GM23338 (cell line): ENCODE results near the gene MACIR. TPM values are rescaled to one million over a fixed set of nuclear protein-coding genes. Genes with fewer than 3 reads are reported as not detected.

ENCODE experiments used
- ATAC-seq: fragments of 200-7000 bp; cut with Tn5 transposase; 3 replicates; pipeline ENCODE4 v1.9.1; 2020
- DNase-seq: peaks from one replicate; pipeline ENCODE4 v3.0.0-alpha.2; 2015; ENCODE audit warnings: low spot score
- H2AFZ ChIP-seq: fragments of 200-600 bp; sonication (generic); 2 replicates; pipeline ENCODE4 v1.8.0; 2016; ENCODE audit warnings: antibody characterized with exemption, mild to moderate bottlenecking, moderate library complexity
- H3F3A ChIP-seq: fragments of 200-600 bp; sonication (generic); replicated peaks from 2 replicates; pipeline ENCODE4 v1.8.0; 2017; ENCODE audit warnings: antibody characterized with exemption, mixed run types, low read depth
- H3K27ac ChIP-seq: fragments of 200-600 bp; sonication (generic); 2 replicates; pipeline ENCODE4 v1.6.1; 2016; ENCODE audit warnings: low read depth
- H3K27me3 ChIP-seq: fragments of 200-600 bp; sonication (generic); 2 replicates; pipeline ENCODE4 v1.8.0; 2016; ENCODE audit warnings: mild to moderate bottlenecking, mixed run types, moderate library complexity; ENCODE audit not compliant: insufficient read depth
- H3K36me3 ChIP-seq: fragments of 200-600 bp; sonication (generic); 2 replicates; pipeline ENCODE4 v1.8.0; 2016; ENCODE audit warnings: mild to moderate bottlenecking; ENCODE audit not compliant: insufficient read depth
- H3K4me1 ChIP-seq: fragments of 200-600 bp; sonication (generic); 2 replicates; pipeline ENCODE4 v1.8.0; 2016; ENCODE audit warnings: mild to moderate bottlenecking, moderate library complexity; ENCODE audit not compliant: insufficient read depth
- H3K4me2 ChIP-seq: fragments of 200-600 bp; sonication (generic); 2 replicates; pipeline ENCODE4 v1.7.1; 2017; ENCODE audit warnings: mixed run types
- H3K4me3 ChIP-seq: fragments of 200-600 bp; sonication (generic); 2 replicates; pipeline ENCODE4 v1.6.1; 2016; ENCODE audit warnings: mixed run types
- H3K79me2 ChIP-seq: fragments of 200-600 bp; sonication (generic); replicated peaks from 2 replicates; pipeline ENCODE4 v1.8.0; 2017; ENCODE audit warnings: mild to moderate bottlenecking; ENCODE audit not compliant: insufficient read depth
- H3K9me2 ChIP-seq: fragments of 200-600 bp; sonication (generic); 2 replicates; pipeline ENCODE4 v1.8.0; 2017; ENCODE audit not compliant: insufficient read depth
- H4K20me1 ChIP-seq: fragments of 200-600 bp; sonication (generic); replicated peaks from 2 replicates; pipeline ENCODE4 v1.8.0; 2017; ENCODE audit warnings: mild to moderate bottlenecking; ENCODE audit not compliant: insufficient read depth
- H3K27ac Mint-ChIP-seq: 2 replicates; pipeline ENCODE4 v1.8.0; 2020; ENCODE audit warnings: inconsistent platforms, mild to moderate bottlenecking, moderate library complexity, mixed read lengths
- H3K27me3 Mint-ChIP-seq: 3 replicates; pipeline ENCODE4 v1.8.0; 2022; ENCODE audit warnings: low read depth, mild to moderate bottlenecking, moderate library complexity, mixed read lengths, inconsistent platforms; ENCODE audit not compliant: insufficient read depth, poor library complexity
- H3K36me3 Mint-ChIP-seq: 3 replicates; pipeline ENCODE4 v1.8.0; 2021; ENCODE audit warnings: low read depth, mild to moderate bottlenecking, inconsistent platforms, moderate library complexity, mixed read lengths
- H3K4me1 Mint-ChIP-seq: 3 replicates; pipeline ENCODE4 v1.8.0; 2020; ENCODE audit warnings: mild to moderate bottlenecking, inconsistent platforms, mixed read lengths
- H3K4me3 Mint-ChIP-seq: 3 replicates; pipeline ENCODE4 v1.8.0; 2021; ENCODE audit warnings: moderate library complexity, mild to moderate bottlenecking, inconsistent platforms, mixed read lengths
- H3K9me3 Mint-ChIP-seq: 3 replicates; pipeline ENCODE4 v1.8.0; 2020; ENCODE audit warnings: moderate library complexity, mild to moderate bottlenecking, inconsistent platforms, mixed read lengths
- CREB1 ChIP-seq: fragments of 250-450 bp; sonication (Bioruptor Pico); IDR thresholded peaks from 2 replicates; pipeline ENCODE4 v1.5.0; 2020; ENCODE audit warnings: low read depth, mild to moderate bottlenecking, moderate library complexity
- EZH2 ChIP-seq: fragments of 200-600 bp; sonication (generic); IDR thresholded peaks from one replicate; pipeline ENCODE4 v1.8.0; 2017; ENCODE audit warnings: antibody characterized with exemption, mild to moderate bottlenecking, low read depth; ENCODE audit not compliant: unreplicated experiment
- EZH2phosphoT487 ChIP-seq: fragments of 200-600 bp; sonication (generic); IDR thresholded peaks from one replicate; pipeline ENCODE4 v1.8.1; 2018; ENCODE audit warnings: antibody characterized with exemption; ENCODE audit not compliant: unreplicated experiment
- JUNB ChIP-seq: IDR thresholded peaks from one replicate; pipeline ENCODE4 v1.6.1; 2016; ENCODE audit warnings: antibody characterized with exemption; ENCODE audit not compliant: unreplicated experiment
- NANOG ChIP-seq: IDR thresholded peaks from 2 replicates; pipeline ENCODE4 v1.6.1; 2016; ENCODE audit warnings: antibody characterized with exemption, borderline replicate concordance
- POLR2AphosphoS5 ChIP-seq: IDR thresholded peaks from 2 replicates; pipeline ENCODE4 v1.6.1; 2016; ENCODE audit warnings: antibody characterized with exemption, low read depth
- STAT1 ChIP-seq: IDR thresholded peaks from one replicate; pipeline ENCODE4 v1.6.1; 2016; ENCODE audit warnings: antibody characterized with exemption; ENCODE audit not compliant: unreplicated experiment
- ZNF114 ChIP-seq: fragments of 250-450 bp; sonication (Bioruptor Pico); IDR thresholded peaks from 2 replicates; pipeline ENCODE4 v1.5.0; 2020; ENCODE audit warnings: mild to moderate bottlenecking, moderate library complexity
- polyA plus RNA-seq: library from polyadenylated mRNA; unstranded; fragments of >200 nt; fragmentation: Nextera tagmentation; extraction: Ambion mirVana; gene quantifications from 2 replicates; pipeline ENCODE4 v1.2.1, GENCODE V29; 2016
- total RNA-seq: library from RNA; depleted of rRNA; stranded (reverse); fragments of >200 nt; shearing (Covaris generic); gene quantifications from 2 replicates; pipeline ENCODE4 v1.2.3, GENCODE V29; 2014
- TF ChIP-seq, protein P1 (sequence below): IDR thresholded peaks from one replicate; pipeline ENCODE4 v1.6.1; 2018; ENCODE audit warnings: antibody characterized with exemption; ENCODE audit not compliant: unreplicated experiment
- TF ChIP-seq, protein P2 (sequence below): IDR thresholded peaks from 2 replicates; pipeline ENCODE4 v1.6.1; 2016; ENCODE audit warnings: antibody characterized with exemption
- TF ChIP-seq, protein P3 (sequence below), 2 experiments: fragments of 200-600 bp in 1 of 2; sonication (generic) in 1 of 2; conservative IDR thresholded peaks; 2 replicates each; pipeline versions ENCODE4 v1.5.1 to v1.6.1; 2016 to 2017; ENCODE audit warnings: antibody characterized with exemption in 2 of 2, low read depth in 2 of 2, mild to moderate bottlenecking in 2 of 2, moderate library complexity in 1 of 2

MACIR gene
- total and polyA plus RNA-seq, 2 experiments from 2014 or later = 11.7 to 27.6 TPM

DNA sequence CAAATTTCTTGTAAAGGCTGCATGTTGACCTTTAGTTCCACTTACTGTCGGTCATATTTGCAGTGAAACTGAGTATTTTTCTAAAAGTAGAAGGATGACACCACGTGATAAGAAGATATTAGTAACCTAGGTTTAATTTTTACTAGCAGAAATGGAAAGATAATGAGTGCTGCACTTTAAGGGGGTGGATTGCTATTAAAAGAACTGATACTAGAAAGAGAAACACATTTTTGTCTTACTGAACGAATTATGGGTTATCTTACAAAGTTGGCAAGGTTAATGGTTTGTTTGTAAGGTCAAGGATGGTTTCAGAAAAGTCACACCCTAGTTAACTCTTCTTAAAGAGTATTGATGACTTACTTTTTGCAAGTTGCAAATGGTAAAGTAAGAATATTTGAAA lies 2.4 kb downstream of the MACIR start:
- Histone ChIP-seq H3K27me3 (no peaks in the 10 kb centered on the region), H3K9me2 (no peaks in the 10 kb centered on the region), H3K4me2 (peak overlapping the region; percentile 85), H3K27ac (no peak overlapping the region), H3K4me1 (peaks cover 31% of the 10 kb centered on the region), H3K79me2 (peaks cover 65% of the 10 kb centered on the region), H3F3A (no peaks in the 10 kb centered on the region), H2AFZ (no peak overlapping the region), H3K4me3 (peak overlapping the region; percentile 84), H4K20me1 (peaks cover 13% of the 10 kb centered on the region), H3K36me3 (no peaks in the 10 kb centered on the region)
- Mint-ChIP-seq H3K4me1 (peaks cover 42% of the 10 kb centered on the region), H3K4me3 (peak overlapping the region; percentile 56), H3K36me3 (no peaks in the 10 kb centered on the region), H3K27me3 (no peaks in the 10 kb centered on the region), H3K9me3 (no peaks in the 10 kb centered on the region), H3K27ac (no peak overlapping the region)
- TF ChIP-seq STAT1 = no peak
- ATAC-seq (no peak), DNase-seq (no peak)

DNA sequence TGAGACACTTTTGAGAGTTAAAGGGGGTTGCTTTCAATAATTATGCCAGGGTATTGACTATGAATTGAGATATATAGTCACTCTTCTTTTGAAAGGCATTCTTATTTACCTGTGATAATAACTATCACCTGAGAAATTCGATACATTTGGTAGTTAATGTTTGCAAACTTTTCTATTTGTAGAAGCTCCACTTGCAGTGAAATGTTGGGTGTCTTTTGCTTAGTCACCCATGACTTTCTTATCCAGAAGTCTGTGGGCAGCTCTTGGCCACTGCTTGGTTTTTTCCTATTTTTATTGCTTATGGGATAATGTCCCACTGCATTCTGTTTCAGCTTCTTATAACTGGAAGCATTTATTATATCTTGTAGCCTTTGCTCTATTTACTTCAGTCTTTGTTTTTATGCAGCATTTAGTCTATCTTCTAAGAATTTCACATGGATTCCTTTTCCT lies 3.9 kb downstream of the MACIR start:
- no peak for ATAC-seq
- H3K27me3 Mint-ChIP-seq = no peaks in the 10 kb centered on the region
- H4K20me1 ChIP-seq = peaks cover 19% of the 10 kb centered on the region
- no peak overlapping the region for H3K27ac ChIP-seq
- H3K4me2 ChIP-seq = 0 out of 2 replicates have a peak overlapping the region, but pooled peaks have one; percentile 18
- H3K79me2 ChIP-seq = peaks cover 79% of the 10 kb centered on the region
- DNase-seq = no peak
- no peaks in the 10 kb centered on the region for H3K9me2 ChIP-seq
- no peak overlapping the region for H3K4me3 ChIP-seq
- no peak overlapping the region for H2AFZ ChIP-seq
- H3K4me3 Mint-ChIP-seq = no peak overlapping the region
- H3K27ac Mint-ChIP-seq = peak overlapping the region; percentile 85
- no peaks in the 10 kb centered on the region for H3K36me3 ChIP-seq
- no peaks in the 10 kb centered on the region for H3K9me3 Mint-ChIP-seq
- H3F3A ChIP-seq = no peaks in the 10 kb centered on the region
- H3K36me3 Mint-ChIP-seq = peaks cover 3% of the 10 kb centered on the region; the same call in 1 of the 3 replicates
- H3K4me1 Mint-ChIP-seq = peaks cover 42% of the 10 kb centered on the region
- no peaks in the 10 kb centered on the region for H3K27me3 ChIP-seq
- peaks cover 31% of the 10 kb centered on the region for H3K4me1 ChIP-seq
- TF ChIP-seq, protein P1, sequence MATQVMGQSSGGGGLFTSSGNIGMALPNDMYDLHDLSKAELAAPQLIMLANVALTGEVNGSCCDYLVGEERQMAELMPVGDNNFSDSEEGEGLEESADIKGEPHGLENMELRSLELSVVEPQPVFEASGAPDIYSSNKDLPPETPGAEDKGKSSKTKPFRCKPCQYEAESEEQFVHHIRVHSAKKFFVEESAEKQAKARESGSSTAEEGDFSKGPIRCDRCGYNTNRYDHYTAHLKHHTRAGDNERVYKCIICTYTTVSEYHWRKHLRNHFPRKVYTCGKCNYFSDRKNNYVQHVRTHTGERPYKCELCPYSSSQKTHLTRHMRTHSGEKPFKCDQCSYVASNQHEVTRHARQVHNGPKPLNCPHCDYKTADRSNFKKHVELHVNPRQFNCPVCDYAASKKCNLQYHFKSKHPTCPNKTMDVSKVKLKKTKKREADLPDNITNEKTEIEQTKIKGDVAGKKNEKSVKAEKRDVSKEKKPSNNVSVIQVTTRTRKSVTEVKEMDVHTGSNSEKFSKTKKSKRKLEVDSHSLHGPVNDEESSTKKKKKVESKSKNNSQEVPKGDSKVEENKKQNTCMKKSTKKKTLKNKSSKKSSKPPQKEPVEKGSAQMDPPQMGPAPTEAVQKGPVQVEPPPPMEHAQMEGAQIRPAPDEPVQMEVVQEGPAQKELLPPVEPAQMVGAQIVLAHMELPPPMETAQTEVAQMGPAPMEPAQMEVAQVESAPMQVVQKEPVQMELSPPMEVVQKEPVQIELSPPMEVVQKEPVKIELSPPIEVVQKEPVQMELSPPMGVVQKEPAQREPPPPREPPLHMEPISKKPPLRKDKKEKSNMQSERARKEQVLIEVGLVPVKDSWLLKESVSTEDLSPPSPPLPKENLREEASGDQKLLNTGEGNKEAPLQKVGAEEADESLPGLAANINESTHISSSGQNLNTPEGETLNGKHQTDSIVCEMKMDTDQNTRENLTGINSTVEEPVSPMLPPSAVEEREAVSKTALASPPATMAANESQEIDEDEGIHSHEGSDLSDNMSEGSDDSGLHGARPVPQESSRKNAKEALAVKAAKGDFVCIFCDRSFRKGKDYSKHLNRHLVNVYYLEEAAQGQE = no peak
- TF ChIP-seq STAT1 (no peak), ZNF114 (no peak), CREB1 (CRISPR knock-in tag) (no peak), JUNB (no peak), POLR2AphosphoS5 (no peak), EZH2phosphoT487 (no peak), EZH2 (no peak), NANOG (no peak)
- TF ChIP-seq, protein P2, sequence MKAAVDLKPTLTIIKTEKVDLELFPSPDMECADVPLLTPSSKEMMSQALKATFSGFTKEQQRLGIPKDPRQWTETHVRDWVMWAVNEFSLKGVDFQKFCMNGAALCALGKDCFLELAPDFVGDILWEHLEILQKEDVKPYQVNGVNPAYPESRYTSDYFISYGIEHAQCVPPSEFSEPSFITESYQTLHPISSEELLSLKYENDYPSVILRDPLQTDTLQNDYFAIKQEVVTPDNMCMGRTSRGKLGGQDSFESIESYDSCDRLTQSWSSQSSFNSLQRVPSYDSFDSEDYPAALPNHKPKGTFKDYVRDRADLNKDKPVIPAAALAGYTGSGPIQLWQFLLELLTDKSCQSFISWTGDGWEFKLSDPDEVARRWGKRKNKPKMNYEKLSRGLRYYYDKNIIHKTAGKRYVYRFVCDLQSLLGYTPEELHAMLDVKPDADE = no peak
- TF ChIP-seq, protein P3, sequence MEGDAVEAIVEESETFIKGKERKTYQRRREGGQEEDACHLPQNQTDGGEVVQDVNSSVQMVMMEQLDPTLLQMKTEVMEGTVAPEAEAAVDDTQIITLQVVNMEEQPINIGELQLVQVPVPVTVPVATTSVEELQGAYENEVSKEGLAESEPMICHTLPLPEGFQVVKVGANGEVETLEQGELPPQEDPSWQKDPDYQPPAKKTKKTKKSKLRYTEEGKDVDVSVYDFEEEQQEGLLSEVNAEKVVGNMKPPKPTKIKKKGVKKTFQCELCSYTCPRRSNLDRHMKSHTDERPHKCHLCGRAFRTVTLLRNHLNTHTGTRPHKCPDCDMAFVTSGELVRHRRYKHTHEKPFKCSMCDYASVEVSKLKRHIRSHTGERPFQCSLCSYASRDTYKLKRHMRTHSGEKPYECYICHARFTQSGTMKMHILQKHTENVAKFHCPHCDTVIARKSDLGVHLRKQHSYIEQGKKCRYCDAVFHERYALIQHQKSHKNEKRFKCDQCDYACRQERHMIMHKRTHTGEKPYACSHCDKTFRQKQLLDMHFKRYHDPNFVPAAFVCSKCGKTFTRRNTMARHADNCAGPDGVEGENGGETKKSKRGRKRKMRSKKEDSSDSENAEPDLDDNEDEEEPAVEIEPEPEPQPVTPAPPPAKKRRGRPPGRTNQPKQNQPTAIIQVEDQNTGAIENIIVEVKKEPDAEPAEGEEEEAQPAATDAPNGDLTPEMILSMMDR (conservative IDR thresholded peaks at IDR 0.05; ENCODE audit: low read depth in 2 of 2) = no peak
